ENCODE measurements around the gene NISCH.
A peak's percentile ranks its signal among the peaks of the same experiment; 100 is the strongest.

NISCH gene

DNA sequence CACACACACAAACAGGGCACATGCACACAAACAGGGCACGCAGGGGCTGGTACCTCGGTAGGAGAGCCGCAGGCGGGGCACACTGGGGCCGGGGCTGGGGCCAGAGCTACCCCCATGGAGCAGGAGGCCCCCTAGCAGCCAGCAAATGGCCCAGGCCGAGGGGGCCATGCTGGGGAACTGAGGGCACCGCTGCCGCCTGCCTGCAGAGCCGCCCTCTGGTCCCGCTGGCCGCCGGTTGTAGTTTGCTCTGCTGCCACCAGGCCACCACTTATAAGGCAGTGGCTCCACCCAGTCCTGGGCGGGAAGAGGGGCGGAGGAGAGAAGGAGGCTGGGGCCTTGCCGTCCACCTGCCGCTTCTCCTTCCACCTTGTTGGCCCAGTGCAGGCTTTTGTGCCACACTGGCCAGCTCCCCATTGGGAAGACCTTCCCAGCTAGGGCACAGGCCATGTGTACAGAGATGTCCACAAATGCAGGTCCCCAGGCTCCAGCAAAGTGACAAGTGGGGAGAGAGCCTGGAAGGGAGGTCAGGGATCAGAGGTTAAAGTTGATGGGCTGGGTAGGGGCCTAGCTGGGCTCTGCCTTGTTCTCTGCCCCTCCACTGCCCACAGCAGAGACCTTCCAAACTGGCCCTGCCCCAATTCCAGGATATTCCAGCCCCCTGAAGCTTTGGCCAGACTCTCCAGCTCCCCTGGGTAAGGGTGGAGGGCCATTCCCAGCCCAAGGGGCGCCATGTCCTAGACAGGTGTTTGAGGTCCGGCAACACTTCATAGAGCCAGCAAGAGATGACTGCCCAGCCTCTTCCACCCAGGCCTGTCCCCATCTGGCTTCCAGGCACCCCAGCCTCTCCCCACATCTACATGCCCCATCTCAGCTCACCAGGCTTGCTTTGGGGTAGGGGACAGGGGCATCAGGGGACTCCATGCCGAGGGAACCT, 10.3 kb upstream of the NISCH start, which contains the start of gene SEMA3G:
Gene SEMA3G, minus strand, starts transcription at position 244 of the 934 bp plus-strand sequence. Its CDS starts 76 bp downstream, at position 168.
- peak; percentile 92 for ATAC-seq
- TF ChIP-seq RARB (CRISPR knock-in tag; IDR thresholded peaks at IDR 0.05) (no peak), ZNF70 (CRISPR knock-in tag; IDR thresholded peaks at IDR 0.05) (no peak), OSR1 (CRISPR knock-in tag; IDR thresholded peaks at IDR 0.05) (no peak), ZC3H10 (CRISPR knock-in tag; IDR thresholded peaks at IDR 0.05) (no peak), CSDC2 (CRISPR knock-in tag; IDR thresholded peaks at IDR 0.05) (no peak), GLIS3 (CRISPR knock-in tag; IDR thresholded peaks at IDR 0.05) (no peak), ARNTL (CRISPR knock-in tag; IDR thresholded peaks at IDR 0.05; ENCODE audit: borderline replicate concordance, low read depth) (no peak), TOX (CRISPR knock-in tag; IDR thresholded peaks at IDR 0.05; ENCODE audit: borderline replicate concordance) (no peak), ZFP3 (CRISPR knock-in tag; IDR thresholded peaks at IDR 0.05) (no peak), BACH2 (CRISPR knock-in tag; IDR thresholded peaks at IDR 0.05; ENCODE audit: borderline replicate concordance) (no peak), PPARA (CRISPR knock-in tag; IDR thresholded peaks at IDR 0.05; ENCODE audit: borderline replicate concordance) (no peak), ZNF8 (CRISPR knock-in tag; IDR thresholded peaks at IDR 0.05) (no peak), ISL1 (CRISPR knock-in tag; IDR thresholded peaks at IDR 0.05) (no peak)
- TF ChIP-seq, protein P1, sequence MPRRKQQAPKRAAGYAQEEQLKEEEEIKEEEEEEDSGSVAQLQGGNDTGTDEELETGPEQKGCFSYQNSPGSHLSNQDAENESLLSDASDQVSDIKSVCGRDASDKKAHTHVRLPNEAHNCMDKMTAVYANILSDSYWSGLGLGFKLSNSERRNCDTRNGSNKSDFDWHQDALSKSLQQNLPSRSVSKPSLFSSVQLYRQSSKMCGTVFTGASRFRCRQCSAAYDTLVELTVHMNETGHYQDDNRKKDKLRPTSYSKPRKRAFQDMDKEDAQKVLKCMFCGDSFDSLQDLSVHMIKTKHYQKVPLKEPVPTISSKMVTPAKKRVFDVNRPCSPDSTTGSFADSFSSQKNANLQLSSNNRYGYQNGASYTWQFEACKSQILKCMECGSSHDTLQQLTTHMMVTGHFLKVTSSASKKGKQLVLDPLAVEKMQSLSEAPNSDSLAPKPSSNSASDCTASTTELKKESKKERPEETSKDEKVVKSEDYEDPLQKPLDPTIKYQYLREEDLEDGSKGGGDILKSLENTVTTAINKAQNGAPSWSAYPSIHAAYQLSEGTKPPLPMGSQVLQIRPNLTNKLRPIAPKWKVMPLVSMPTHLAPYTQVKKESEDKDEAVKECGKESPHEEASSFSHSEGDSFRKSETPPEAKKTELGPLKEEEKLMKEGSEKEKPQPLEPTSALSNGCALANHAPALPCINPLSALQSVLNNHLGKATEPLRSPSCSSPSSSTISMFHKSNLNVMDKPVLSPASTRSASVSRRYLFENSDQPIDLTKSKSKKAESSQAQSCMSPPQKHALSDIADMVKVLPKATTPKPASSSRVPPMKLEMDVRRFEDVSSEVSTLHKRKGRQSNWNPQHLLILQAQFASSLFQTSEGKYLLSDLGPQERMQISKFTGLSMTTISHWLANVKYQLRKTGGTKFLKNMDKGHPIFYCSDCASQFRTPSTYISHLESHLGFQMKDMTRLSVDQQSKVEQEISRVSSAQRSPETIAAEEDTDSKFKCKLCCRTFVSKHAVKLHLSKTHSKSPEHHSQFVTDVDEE (CRISPR knock-in tag; IDR thresholded peaks at IDR 0.05), result no peak

DNA sequence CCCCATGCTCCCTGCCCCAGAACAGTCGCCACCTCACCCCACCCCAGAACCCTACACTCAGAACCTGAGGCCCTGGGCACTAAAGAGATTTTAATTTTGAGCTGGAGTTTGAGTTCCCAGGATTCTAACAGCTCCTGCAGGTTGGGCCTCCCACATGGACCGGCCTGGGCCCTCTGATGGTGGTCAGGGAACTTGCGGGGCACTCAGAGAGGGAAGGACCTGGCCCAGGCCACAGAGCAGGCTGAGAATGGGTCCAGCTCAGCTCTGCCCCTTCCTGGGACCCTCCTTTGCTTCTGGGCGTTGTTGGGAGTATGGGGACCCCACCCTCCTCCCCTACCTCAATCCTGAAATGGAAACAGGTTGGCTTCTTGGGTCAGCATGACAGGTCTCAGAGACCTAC, 9.4 kb upstream of the NISCH start:
- TF ChIP-seq ZFP3 (CRISPR knock-in tag; IDR thresholded peaks at IDR 0.05) (no peak), ZNF8 (CRISPR knock-in tag; IDR thresholded peaks at IDR 0.05) (no peak), ESRRG (CRISPR knock-in tag; IDR thresholded peaks at IDR 0.05) (no peak), ZNF70 (CRISPR knock-in tag; IDR thresholded peaks at IDR 0.05) (no peak), BACH2 (CRISPR knock-in tag; IDR thresholded peaks at IDR 0.05; ENCODE audit: borderline replicate concordance) (no peak), PPARA (CRISPR knock-in tag; IDR thresholded peaks at IDR 0.05; ENCODE audit: borderline replicate concordance) (no peak), RARB (CRISPR knock-in tag; IDR thresholded peaks at IDR 0.05) (no peak), GLIS3 (CRISPR knock-in tag; IDR thresholded peaks at IDR 0.05) (no peak), ZNF565 (CRISPR knock-in tag; conservative IDR thresholded peaks at IDR 0.05; ENCODE audit: low read depth) (no peak), ISL1 (CRISPR knock-in tag; IDR thresholded peaks at IDR 0.05) (no peak), TCF4 (CRISPR knock-in tag; IDR thresholded peaks at IDR 0.05; ENCODE audit: borderline replicate concordance) (no peak)
- TF ChIP-seq, protein P2, sequence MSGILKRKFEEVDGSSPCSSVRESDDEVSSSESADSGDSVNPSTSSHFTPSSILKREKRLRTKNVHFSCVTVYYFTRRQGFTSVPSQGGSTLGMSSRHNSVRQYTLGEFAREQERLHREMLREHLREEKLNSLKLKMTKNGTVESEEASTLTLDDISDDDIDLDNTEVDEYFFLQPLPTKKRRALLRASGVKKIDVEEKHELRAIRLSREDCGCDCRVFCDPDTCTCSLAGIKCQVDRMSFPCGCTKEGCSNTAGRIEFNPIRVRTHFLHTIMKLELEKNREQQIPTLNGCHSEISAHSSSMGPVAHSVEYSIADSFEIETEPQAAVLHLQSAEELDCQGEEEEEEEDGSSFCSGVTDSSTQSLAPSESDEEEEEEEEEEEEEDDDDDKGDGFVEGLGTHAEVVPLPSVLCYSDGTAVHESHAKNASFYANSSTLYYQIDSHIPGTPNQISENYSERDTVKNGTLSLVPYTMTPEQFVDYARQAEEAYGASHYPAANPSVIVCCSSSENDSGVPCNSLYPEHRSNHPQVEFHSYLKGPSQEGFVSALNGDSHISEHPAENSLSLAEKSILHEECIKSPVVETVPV (CRISPR knock-in tag; IDR thresholded peaks at IDR 0.05), result no peak
- TF ChIP-seq, protein P3, sequence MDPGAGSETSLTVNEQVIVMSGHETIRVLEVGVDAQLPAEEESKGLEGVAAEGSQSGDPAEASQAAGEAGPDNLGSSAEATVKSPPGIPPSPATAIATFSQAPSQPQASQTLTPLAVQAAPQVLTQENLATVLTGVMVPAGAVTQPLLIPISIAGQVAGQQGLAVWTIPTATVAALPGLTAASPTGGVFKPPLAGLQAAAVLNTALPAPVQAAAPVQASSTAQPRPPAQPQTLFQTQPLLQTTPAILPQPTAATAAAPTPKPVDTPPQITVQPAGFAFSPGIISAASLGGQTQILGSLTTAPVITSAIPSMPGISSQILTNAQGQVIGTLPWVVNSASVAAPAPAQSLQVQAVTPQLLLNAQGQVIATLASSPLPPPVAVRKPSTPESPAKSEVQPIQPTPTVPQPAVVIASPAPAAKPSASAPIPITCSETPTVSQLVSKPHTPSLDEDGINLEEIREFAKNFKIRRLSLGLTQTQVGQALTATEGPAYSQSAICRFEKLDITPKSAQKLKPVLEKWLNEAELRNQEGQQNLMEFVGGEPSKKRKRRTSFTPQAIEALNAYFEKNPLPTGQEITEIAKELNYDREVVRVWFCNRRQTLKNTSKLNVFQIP (CRISPR knock-in tag; IDR thresholded peaks at IDR 0.05; ENCODE audit: borderline replicate concordance, low read depth), result no peak
- no peak for ATAC-seq

DNA sequence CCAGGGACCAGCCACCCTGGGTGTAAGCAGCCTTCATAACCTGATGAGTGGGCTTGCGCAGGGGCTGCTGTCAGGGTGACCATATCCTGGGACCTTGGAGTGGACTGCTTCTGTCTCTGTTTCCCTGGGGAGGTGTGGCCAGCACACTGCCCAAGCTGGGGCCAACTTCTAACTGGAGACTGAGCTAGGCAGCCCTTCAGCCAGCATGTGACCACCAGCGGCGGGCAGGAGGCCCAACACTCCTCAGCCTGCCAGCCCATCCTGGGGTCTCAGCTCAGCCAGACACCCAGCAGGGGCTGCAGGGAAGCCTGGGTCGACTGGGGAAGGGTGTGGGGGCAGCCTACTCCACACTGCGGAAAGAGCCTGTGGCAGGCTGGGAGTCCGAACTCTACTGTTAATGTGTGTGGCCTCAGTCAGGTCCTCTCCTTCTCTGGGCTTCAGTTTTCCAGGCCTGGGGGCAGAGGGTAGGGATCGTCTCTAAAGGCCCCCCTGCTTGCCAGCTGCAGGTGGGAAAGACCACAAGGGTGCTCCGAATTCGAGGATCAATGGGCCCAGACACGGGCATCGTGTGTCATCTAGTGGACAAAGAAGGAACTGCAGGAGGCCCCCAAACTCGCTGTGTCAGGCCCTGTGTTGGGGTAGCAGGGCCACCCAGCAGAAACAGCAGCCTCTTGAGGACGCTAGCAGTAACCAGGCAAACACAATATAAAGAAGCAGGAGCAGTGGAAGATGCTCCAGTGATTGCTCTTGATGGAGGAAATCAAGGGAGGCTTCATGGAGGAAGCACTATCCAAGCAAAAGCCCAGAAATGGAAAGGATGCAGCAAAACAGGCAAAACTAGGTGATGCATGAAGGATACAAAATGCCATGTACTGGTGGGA, 8.5 kb upstream of the NISCH start:
- peak; percentile 67 for ATAC-seq
- peak; percentile 71; the same call in 1 of the 2 replicates for TF ChIP-seq ZFP3 (CRISPR knock-in tag; IDR thresholded peaks at IDR 0.05)
- TF ChIP-seq ESRRG (CRISPR knock-in tag; IDR thresholded peaks at IDR 0.05), result no peak

Measured in SK-N-SH treated with all-trans-retinoic acid at 6 μM for 48 hours (cell line).